Endodermal cell (in vitro differentiated cells): Measurements from ENCODE around the gene TPGS2. TPM values are rescaled to one million over a fixed set of nuclear protein-coding genes. Genes with fewer than 3 reads are reported as not detected.

ENCODE experiments used
- DNase-seq: peaks from one replicate; pipeline ENCODE4 v3.0.0-alpha.2; 2017
- H3K27ac ChIP-seq: 2 replicates; pipeline ENCODE4 v1.5.1; 2013; ENCODE audit warnings: mild to moderate bottlenecking, low read depth, low read length, moderate library complexity
- H3K27me3 ChIP-seq: 2 replicates; pipeline ENCODE4 v1.6.1; 2013; ENCODE audit warnings: mild to moderate bottlenecking, low read length, moderate library complexity; ENCODE audit not compliant: insufficient read depth, control insufficient read depth, poor library complexity, severe bottlenecking
- H3K36me3 ChIP-seq: 2 replicates; pipeline ENCODE4 v1.7.0; 2013; ENCODE audit warnings: mild to moderate bottlenecking, low read length, moderate library complexity; ENCODE audit not compliant: control insufficient read depth, insufficient read depth
- H3K4me1 ChIP-seq: one replicate; pipeline ENCODE4 v1.7.0; 2013; ENCODE audit warnings: low read length; ENCODE audit not compliant: control insufficient read depth, insufficient read depth
- H3K4me3 ChIP-seq: 2 replicates; pipeline ENCODE4 v1.5.1; 2013; ENCODE audit warnings: mild to moderate bottlenecking, low read length, moderate library complexity
- H3K9ac ChIP-seq: 2 replicates; pipeline ENCODE4 v1.6.1; 2013; ENCODE audit warnings: mild to moderate bottlenecking, low read length, moderate library complexity; ENCODE audit not compliant: poor library complexity, severe bottlenecking; ENCODE audit errors: extremely low read depth
- H3K9me3 ChIP-seq: 2 replicates; pipeline ENCODE4 v1.6.1; 2013; ENCODE audit warnings: mild to moderate bottlenecking, low read length, moderate library complexity; ENCODE audit not compliant: control insufficient read depth
- H3K27ac Mint-ChIP-seq: 2 replicates; pipeline ENCODE4 v1.8.0; 2020; ENCODE audit warnings: mixed read lengths
- H3K27me3 Mint-ChIP-seq: 2 replicates; pipeline ENCODE4 v1.8.0; 2021; ENCODE audit warnings: mild to moderate bottlenecking, mixed read lengths; ENCODE audit not compliant: insufficient read depth
- H3K36me3 Mint-ChIP-seq: 2 replicates; pipeline ENCODE4 v1.8.0; 2020; ENCODE audit warnings: low read depth, mixed read lengths
- H3K4me1 Mint-ChIP-seq: 2 replicates; pipeline ENCODE4 v1.8.0; 2020; ENCODE audit warnings: mixed read lengths
- H3K4me3 Mint-ChIP-seq: 2 replicates; pipeline ENCODE4 v1.8.0; 2020; ENCODE audit warnings: mild to moderate bottlenecking, moderate library complexity, mixed read lengths
- H3K9me3 Mint-ChIP-seq: 2 replicates; pipeline ENCODE4 v1.8.0; 2020; ENCODE audit warnings: mild to moderate bottlenecking, mixed read lengths
- WGBS, 2 experiments: methylation state at CpG; one replicate each; pipeline versions ENCODE4 v1.1.5 to v1.1.7; 2013; ENCODE audit warnings: missing lambda C conversion rate in 2 of 2, mixed read lengths in 1 of 2; ENCODE audit not compliant: insufficient coverage in 1 of 2, insufficient read length in 1 of 2; 5-methylcytosine and 5-hydroxymethylcytosine counted together
- total RNA-seq, 2 donors: library from RNA; stranded (reverse); fragmentation: NEBNext Ultra II Directional in 1 of 2; extraction: Animal tissue kit (Norgen Biotek cat#: 25700) in 1 of 2; gene quantifications; 2 replicates in 1 of 2; 3 replicates in 1 of 2; pipeline ENCODE4 v1.2.1, GENCODE V29; 2021
- TF ChIP-seq, protein P1 (sequence below): fragments of 200-600 bp; sonication (generic); conservative IDR thresholded peaks from 2 replicates; pipeline ENCODE4 v1.5.0; 2021; ENCODE audit warnings: antibody characterized with exemption, mild to moderate bottlenecking

The TPGS2 gene
- total RNA-seq, 2 donors from 2014 or later, result 117 to 128 TPM

DNA sequence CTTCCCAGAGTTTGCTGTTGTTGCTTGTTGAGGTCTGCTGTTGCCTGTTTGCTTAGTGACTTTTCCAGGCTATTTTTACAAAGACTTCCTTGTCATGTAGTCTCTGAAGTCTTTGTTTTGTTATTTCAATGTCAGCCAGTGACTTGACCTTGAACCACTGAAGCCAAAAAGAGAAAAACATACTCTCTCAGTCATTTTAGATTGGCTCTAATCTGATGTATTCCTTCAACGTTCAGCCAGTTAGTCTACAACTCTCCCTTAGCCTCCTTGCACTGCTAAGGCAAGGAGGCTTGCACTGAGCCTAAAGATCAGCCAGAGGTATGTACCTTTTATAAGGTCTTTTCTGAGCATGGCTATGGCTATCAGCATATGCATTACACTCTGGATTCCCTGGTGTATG lies 28.0 kb upstream of the TPGS2 start:
- Histone ChIP-seq H3K36me3 (no peaks in the 10 kb centered on the region), H3K27ac (no peak overlapping the region), H3K27me3 (no peaks in the 10 kb centered on the region), H3K9me3 (peaks cover 8% of the 10 kb centered on the region), H3K4me1 (no peaks in the 10 kb centered on the region), H3K9ac (no peak overlapping the region), H3K4me3 (no peak overlapping the region)
- Mint-ChIP-seq H3K4me1 (no peaks in the 10 kb centered on the region), H3K36me3 (peaks cover 13% of the 10 kb centered on the region), H3K4me3 (no peak overlapping the region), H3K9me3 (peaks cover 7% of the 10 kb centered on the region), H3K27ac (no peak overlapping the region), H3K27me3 (no peaks in the 10 kb centered on the region)
- WGBS, 2 experiments, result 77 to 100% methylated on average over 1 of the region's 1 CpG
- TF ChIP-seq, protein P1, sequence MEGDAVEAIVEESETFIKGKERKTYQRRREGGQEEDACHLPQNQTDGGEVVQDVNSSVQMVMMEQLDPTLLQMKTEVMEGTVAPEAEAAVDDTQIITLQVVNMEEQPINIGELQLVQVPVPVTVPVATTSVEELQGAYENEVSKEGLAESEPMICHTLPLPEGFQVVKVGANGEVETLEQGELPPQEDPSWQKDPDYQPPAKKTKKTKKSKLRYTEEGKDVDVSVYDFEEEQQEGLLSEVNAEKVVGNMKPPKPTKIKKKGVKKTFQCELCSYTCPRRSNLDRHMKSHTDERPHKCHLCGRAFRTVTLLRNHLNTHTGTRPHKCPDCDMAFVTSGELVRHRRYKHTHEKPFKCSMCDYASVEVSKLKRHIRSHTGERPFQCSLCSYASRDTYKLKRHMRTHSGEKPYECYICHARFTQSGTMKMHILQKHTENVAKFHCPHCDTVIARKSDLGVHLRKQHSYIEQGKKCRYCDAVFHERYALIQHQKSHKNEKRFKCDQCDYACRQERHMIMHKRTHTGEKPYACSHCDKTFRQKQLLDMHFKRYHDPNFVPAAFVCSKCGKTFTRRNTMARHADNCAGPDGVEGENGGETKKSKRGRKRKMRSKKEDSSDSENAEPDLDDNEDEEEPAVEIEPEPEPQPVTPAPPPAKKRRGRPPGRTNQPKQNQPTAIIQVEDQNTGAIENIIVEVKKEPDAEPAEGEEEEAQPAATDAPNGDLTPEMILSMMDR, result no peak
- no peak for DNase-seq

DNA sequence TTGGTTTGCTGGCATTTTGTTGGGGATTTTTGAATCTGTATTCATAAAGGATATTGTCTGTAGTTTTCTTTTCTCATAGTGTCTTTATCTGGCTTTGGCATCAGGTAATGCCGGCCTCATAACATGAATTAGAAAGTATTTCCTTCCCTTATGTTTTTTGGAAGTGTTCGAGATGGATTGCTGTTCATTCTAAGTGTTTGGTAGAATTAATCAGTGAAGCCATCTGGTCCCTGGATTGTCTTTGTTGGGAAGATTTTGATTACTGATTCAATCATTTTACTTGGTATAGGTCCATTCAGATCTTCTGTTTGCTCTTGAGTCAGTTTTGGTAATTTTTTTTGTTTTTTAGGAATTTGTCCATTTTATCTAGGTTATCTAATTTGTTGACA lies 22.4 kb upstream of the TPGS2 start:
- no peak overlapping the region for H3K4me3 Mint-ChIP-seq
- TF ChIP-seq, protein P1, result no peak
- H3K9ac ChIP-seq, result no peak overlapping the region
- H3K27me3 Mint-ChIP-seq, result no peaks in the 10 kb centered on the region
- H3K36me3 Mint-ChIP-seq, result peaks cover 15% of the 10 kb centered on the region
- no peaks in the 10 kb centered on the region for H3K27me3 ChIP-seq
- DNase-seq, result no peak
- peaks cover 9% of the 10 kb centered on the region for H3K9me3 Mint-ChIP-seq
- H3K4me1 ChIP-seq, result no peaks in the 10 kb centered on the region
- WGBS, 2 experiments, result 100% methylated on average over 2 of the region's 2 CpGs; no CpG with 5 or more reads in 1 of the 2 experiments
- peaks cover 10% of the 10 kb centered on the region for H3K9me3 ChIP-seq
- H3K27ac Mint-ChIP-seq, result no peak overlapping the region
- no peaks in the 10 kb centered on the region for H3K4me1 Mint-ChIP-seq
- no peak overlapping the region for H3K27ac ChIP-seq
- no peaks in the 10 kb centered on the region for H3K36me3 ChIP-seq
- H3K4me3 ChIP-seq, result no peak overlapping the region

DNA sequence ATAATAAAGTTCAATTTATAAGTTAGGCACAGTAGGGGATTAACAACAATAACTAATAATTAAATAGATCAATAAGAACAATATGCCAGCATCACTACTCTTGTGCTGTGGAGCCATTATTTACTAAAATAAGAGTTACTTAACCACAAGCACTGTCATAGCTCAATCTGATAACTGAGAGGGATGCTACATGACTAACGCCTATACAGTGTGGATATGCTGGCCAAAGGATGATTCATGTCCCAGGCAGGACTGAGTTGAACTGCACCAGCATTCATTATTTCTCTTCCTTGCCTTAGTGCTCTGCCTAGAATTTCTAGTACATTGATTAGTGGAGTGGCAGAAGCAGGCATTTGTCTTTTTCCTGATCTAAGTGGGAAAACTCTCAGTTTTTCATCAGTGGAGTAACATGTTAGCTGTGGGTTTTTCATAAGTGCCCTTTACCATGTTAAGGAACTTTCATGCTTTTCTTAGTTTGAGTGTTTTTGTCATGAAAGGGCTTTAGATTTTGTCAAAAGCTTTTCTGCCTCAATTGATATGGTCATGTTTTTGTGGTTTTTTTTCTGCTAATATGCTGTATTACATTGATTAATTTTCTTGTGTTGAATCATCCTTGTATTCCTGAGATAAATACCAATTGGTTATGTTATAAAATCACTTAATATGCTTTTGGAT lies 21.9 kb upstream of the TPGS2 start:
- TF ChIP-seq, protein P1, result no peak
- H3K4me3 ChIP-seq, result no peak overlapping the region
- no peaks in the 10 kb centered on the region for H3K4me1 Mint-ChIP-seq
- peaks cover 9% of the 10 kb centered on the region for H3K9me3 Mint-ChIP-seq
- 80 to 90% methylated on average over 1 of the region's 1 CpG for WGBS, 2 experiments
- H3K9me3 ChIP-seq, result peaks cover 10% of the 10 kb centered on the region
- H3K27me3 ChIP-seq, result no peaks in the 10 kb centered on the region
- H3K4me3 Mint-ChIP-seq, result no peak overlapping the region
- no peak for DNase-seq
- peaks cover 15% of the 10 kb centered on the region for H3K36me3 Mint-ChIP-seq
- no peaks in the 10 kb centered on the region for H3K36me3 ChIP-seq
- H3K27me3 Mint-ChIP-seq, result no peaks in the 10 kb centered on the region
- no peak overlapping the region for H3K27ac ChIP-seq
- H3K9ac ChIP-seq, result no peak overlapping the region
- no peak overlapping the region for H3K27ac Mint-ChIP-seq
- no peaks in the 10 kb centered on the region for H3K4me1 ChIP-seq
